SK-N-SH (cell line): ENCODE data around the gene DNAJB12.

Experiments used
- JUND ChIP-seq: IDR thresholded peaks from 2 replicates; pipeline ENCODE4 v1.4.0; 2012
- MAX ChIP-seq: IDR thresholded peaks from 2 replicates; pipeline ENCODE4 v1.4.0; 2012; ENCODE audit warnings: low read depth
- NFIC ChIP-seq: IDR thresholded peaks from 2 replicates; pipeline ENCODE4 v1.4.0; 2012; ENCODE audit warnings: borderline replicate concordance
- POLR2AphosphoS5 ChIP-seq: IDR thresholded peaks from 2 replicates; pipeline ENCODE4 v1.6.1; 2012; ENCODE audit warnings: low read depth, low read length
- RFX5 ChIP-seq: IDR thresholded peaks from 2 replicates; pipeline ENCODE4 v1.6.1; 2012; ENCODE audit warnings: mild to moderate bottlenecking, improper control_type of control experiment, low read length
- SIN3A ChIP-seq: IDR thresholded peaks from 2 replicates; pipeline ENCODE4 v1.6.1; 2012; ENCODE audit warnings: low read depth, mild to moderate bottlenecking, low read length, moderate library complexity, borderline replicate concordance
- TEAD4 ChIP-seq: IDR thresholded peaks from 2 replicates; pipeline ENCODE4 v1.4.0; 2012; ENCODE audit warnings: mild to moderate bottlenecking, borderline replicate concordance; ENCODE audit not compliant: insufficient read depth
- ZBTB33 ChIP-seq: IDR thresholded peaks from 2 replicates; pipeline ENCODE4 v1.4.0; 2012; ENCODE audit warnings: low read depth, borderline replicate concordance
- TF ChIP-seq, protein P1 (sequence below): fragments of 200-600 bp; sonication (generic); IDR thresholded peaks from 2 replicates; pipeline ENCODE4 v1.6.1; 2017; ENCODE audit warnings: antibody characterized with exemption, mild to moderate bottlenecking, moderate library complexity
- TF ChIP-seq, protein P2 (sequence below): fragments of 150-350 bp; IDR thresholded peaks from 2 replicates; pipeline ENCODE4 v1.6.1; 2017; ENCODE audit warnings: antibody characterized with exemption, low read length, low read depth, borderline replicate concordance

- no peak for TF ChIP-seq JUND
- TF ChIP-seq RFX5: no peak
- TF ChIP-seq, protein P1, sequence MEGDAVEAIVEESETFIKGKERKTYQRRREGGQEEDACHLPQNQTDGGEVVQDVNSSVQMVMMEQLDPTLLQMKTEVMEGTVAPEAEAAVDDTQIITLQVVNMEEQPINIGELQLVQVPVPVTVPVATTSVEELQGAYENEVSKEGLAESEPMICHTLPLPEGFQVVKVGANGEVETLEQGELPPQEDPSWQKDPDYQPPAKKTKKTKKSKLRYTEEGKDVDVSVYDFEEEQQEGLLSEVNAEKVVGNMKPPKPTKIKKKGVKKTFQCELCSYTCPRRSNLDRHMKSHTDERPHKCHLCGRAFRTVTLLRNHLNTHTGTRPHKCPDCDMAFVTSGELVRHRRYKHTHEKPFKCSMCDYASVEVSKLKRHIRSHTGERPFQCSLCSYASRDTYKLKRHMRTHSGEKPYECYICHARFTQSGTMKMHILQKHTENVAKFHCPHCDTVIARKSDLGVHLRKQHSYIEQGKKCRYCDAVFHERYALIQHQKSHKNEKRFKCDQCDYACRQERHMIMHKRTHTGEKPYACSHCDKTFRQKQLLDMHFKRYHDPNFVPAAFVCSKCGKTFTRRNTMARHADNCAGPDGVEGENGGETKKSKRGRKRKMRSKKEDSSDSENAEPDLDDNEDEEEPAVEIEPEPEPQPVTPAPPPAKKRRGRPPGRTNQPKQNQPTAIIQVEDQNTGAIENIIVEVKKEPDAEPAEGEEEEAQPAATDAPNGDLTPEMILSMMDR: peak; percentile 60
- no peak for TF ChIP-seq SIN3A
- peak; percentile 23; the same call in 1 of the 2 replicates for TF ChIP-seq NFIC
- no peak for TF ChIP-seq TEAD4
- TF ChIP-seq MAX: no peak
- TF ChIP-seq POLR2AphosphoS5: no peak
- TF ChIP-seq, protein P2, sequence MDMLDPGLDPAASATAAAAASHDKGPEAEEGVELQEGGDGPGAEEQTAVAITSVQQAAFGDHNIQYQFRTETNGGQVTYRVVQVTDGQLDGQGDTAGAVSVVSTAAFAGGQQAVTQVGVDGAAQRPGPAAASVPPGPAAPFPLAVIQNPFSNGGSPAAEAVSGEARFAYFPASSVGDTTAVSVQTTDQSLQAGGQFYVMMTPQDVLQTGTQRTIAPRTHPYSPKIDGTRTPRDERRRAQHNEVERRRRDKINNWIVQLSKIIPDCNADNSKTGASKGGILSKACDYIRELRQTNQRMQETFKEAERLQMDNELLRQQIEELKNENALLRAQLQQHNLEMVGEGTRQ: no peak
- no peak for TF ChIP-seq ZBTB33
Measured at GRCh38 chr10:72328045-72328828, 26.5 kb downstream of the DNAJB12 start.
